Activated CD4-positive, alpha-beta T cell treated with anti-CD3 and anti-CD28 coated beads, Interleukin-2, amount 50 U/mL, for 48 hours (primary cell): ENCODE measurements around the gene GGT7.
"Not testable (repeated sequence)": the region's sequence is repeated elsewhere in the genome, so short reads cannot be mapped to it uniquely, and the experiment has no call there.

Experiments
- DNase-seq, 2 experiments: peaks; one replicate each; pipeline ENCODE4 v3.0.0-alpha.2; 2020

Gene GGT7

GRCh38 chr20:34834459-34834893, 38.2 kb downstream of the GGT7 start:
- no peak for DNase-seq

GRCh38 chr20:34831936-34832335, 40.7 kb downstream of the GGT7 start:
- DNase-seq = no peak

DNA sequence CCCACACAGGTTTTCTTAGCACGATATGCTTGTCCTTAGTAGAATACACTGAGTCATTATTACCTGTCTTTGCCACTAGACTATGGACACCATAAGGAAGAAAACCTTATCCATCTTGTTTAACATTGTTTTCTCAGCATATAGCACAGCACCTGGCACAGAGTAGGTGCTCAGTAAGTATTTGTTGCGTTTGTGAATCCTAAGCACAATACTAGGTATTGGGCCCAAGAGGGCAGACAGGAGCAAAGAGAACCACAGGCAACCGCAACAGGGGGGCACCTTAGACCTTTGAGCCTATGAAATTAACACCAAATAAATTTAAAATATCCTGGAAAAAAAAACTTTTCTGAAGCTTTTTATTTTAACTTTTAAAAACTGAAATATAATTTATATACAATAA, 43.5 kb downstream of the GGT7 start:
- no peak for DNase-seq

DNA sequence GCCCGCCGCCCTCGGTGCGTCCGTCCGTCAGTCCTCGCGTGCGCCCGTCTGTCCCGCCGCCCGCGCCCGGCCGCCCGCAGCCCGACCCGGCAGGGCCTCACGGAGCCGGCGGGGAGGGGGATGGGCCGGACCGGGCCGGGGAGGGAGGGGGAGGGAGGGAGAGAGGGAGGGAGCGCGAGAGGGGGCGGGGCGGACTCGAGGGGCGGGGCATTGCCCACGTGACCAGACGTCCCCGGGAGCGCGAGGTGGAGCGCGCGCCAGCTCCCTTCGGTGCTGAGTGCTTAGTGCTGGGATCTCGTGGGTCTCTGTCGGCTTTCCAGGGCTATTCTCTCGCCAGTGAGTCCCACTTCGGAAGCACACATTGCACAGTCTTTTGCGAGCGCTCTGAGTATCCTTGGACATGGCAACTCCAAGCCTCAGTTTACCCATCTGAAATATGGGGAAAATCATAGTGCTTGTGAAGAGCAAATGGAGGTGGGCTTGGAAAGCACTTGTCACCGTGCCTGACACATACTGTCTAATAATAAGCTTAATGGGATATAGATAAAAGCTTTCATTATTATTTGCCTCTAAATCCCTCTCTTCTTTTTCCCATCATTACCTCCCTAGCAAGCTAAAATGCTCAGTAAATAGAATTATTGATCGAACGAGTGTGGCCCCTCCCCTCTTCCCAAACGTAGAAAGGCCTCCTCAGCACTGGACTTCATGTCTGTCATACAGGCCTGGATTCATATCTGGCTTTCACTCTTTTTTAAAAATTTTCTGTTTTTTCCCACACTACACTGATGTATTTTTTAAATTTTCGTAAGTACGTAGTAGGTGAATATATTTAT, 46.9 kb downstream of the GGT7 start, which contains the start of gene NCOA6:
Gene NCOA6, minus strand, starts transcription at position 122 of the 833 bp plus-strand sequence. CDS start 43,296 bp downstream, outside the sequence.
- peak; percentile 86 to 90 for DNase-seq

DNA sequence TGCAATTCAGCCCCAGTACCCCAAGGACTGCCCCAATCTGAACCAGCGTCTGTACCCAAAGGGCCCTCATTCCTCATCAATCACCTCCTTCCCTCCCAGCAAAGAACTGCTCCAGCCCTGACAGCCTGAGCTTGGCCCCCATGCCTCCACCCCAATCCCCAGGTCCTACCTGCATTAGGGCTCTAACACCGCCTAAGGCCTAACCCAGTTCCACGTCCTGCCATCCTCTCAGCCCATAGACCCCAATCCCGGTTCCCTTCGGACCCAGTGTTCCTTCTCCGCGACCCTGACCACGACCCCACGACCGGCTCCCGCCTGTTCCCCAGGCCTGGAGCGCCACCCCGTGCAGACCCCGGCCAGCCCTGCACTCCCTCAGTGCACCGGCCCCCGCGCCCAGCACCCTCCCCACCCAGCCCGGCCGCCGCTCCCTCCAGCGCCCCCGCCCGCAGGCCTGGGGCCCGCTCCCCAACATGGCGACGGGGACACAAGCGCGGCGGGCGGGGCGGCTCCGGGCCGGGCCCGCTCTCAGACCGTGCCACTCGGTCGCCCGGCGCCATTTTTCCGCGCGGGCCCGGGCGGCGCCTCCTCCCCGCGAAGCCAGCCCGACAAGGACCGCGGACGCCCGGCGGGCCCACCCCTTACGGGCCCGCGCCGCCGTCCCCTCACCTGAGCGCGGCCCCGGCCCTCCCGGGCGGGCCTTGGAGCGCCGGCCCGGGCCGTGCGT, 47.7 kb downstream of the GGT7 start:
- DNase-seq = peak; percentile 69 to 71

- DNase-seq = peak; percentile 85 to 87
Measured at GRCh38 chr20:34824452-34824805, 48.2 kb downstream of the GGT7 start.

DNA sequence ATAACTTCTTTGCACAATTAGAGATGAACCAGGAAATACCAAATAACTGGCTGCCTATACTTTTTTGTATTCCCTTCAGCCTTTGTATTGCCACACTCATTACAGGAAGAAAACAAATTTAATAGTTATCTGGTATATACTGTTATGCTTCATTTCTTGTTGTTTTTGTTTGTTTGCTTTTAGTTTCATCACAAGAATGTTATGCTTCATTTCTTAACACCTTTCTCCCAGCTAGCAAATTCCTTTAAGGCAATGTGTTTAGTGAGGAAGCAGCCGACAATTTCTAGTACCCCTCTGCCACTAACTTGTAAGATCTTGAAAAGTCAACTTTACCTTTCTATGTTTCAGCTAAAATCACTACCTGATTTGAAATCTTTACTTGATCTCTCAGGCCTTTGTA, 48.6 kb downstream of the GGT7 start:
- no peak for DNase-seq

- DNase-seq = no peak
Measured at GRCh38 chr20:34820805-34821578, 51.7 kb downstream of the GGT7 start.

DNA sequence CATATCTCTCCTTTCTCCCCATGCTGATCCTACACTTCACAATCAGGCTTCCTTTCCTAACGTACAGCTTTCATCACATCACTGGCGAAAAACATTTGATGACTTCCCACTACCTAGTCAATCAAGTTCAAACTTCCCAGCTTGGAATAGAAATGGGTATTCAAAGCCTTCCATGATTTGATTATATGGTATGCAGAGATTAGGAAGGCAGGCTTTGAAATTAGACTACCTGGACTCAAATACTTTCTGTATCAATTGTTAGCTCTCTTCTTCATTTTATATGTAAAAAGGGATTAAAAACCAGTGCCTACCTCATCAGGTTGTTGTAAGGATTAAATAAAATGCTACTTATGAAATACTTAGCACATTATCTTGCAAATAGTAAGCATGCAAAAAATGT, 54.9 kb downstream of the GGT7 start:
- DNase-seq = no peak

GRCh38 chr20:34817072-34817471, 55.6 kb downstream of the GGT7 start:
- DNase-seq = no peak

- no peak for DNase-seq
Measured at GRCh38 chr20:34815636-34816035, 57.0 kb downstream of the GGT7 start.

GRCh38 chr20:34808583-34808982, 64.1 kb downstream of the GGT7 start:
- DNase-seq = no peak

- DNase-seq = not testable (repeated sequence)
Measured at GRCh38 chr20:34807944-34808465, 64.7 kb downstream of the GGT7 start.

DNA sequence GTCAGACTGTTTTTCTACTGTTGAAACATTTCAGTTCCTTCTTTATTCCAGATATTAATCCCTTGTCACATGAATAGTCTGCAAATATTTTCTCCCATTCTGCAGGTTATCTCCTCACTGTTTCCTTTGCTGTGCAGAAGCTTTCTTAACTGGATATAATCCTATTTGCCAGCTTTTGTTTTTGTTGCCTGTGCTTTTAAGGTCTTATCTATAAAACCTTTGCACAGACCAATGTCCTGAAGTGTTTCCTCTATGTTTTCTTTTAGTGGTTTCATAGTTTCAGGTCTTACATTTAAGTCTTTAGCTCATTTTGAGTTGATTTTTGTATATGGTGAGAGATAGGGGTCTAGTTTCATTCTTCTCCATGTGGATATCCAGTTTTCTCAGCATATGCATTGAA, 66.4 kb downstream of the GGT7 start:
- no peak for DNase-seq

DNA sequence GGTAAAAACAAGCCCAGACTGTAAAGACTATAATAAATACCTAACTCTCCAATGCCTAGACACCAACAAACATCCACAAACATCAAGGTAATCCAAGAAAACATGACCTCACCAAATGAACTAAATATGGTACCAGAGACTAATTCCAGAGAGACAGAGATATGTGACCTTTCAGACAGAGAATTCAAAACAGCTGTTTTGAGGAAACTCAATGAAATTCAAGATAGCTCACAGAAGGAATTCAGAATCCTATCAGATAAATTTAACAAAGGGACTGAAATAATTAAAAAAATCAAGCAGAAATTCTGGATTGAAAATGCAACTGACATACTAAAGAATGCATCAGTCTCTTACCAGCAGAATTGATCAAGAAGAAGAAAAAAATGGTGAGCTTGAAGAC, 73.8 kb downstream of the GGT7 start:
- DNase-seq = no peak

GRCh38 chr20:34798328-34798727, 74.3 kb downstream of the GGT7 start:
- DNase-seq = no peak

DNA sequence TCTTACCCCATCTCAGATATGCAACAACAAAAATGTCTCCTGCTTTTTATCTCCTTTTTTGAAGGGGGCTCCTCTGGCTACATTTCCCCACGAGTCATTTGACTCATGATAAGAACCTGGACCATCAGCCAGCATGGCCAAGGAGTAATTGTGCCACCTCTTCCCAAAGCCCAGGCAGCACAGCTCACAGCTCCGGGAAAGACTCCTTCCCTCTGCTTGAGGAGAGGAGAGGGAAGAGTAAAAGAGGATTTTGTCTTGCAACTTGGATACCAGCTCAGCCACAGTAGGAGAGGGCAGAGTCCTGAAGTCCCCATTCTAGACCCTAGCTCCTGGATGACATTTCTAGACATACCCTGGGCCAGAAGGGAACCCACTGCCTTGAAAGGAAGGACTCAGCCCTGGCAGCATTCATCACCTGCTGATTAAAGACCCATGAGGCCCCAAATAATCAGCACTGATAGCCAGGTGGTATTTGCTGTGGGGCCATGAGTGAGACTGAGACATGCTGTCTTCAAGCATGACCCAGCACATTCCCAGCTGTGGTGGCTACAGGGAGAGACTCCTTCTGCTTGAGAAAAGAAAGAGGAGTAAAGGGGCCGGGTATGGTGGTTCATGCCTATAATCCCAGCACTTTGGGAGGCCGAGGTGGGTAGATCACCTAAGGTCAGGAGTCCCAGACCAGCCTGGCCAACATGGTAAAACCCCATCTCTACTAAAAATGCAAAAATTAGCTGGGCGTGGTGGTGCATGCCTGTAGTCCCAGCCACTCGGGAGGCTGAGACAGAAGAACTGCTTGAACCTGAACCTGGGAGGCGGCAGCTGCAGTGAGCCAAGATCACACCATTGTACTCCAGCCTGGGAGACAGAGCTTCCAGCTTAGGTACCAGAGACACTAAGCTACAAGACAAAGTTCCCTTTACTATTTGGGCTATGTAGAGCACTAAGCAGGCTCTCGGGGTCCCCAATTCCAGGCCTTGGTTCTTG, 75.4 kb downstream of the GGT7 start:
- DNase-seq = no peak
